Hepatocyte (in vitro differentiated cells): ENCODE measurements around the gene CHST6. TPM values are rescaled to one million over a fixed set of nuclear protein-coding genes. Genes with fewer than 3 reads are reported as not detected.

ENCODE experiments used
- DNase-seq: peaks from one replicate; pipeline ENCODE4 v3.0.0-alpha.2; 2016; ENCODE audit warnings: low spot score
- H2AFZ ChIP-seq: fragments of 200-600 bp; sonication (generic); 2 replicates; pipeline ENCODE4 v1.6.0; 2016; ENCODE audit warnings: antibody characterized with exemption, mild to moderate bottlenecking
- H3K27ac ChIP-seq: fragments of 200-600 bp; sonication (generic); 2 replicates; pipeline ENCODE4 v1.5.1; 2016; ENCODE audit warnings: mild to moderate bottlenecking
- H3K27me3 ChIP-seq: fragments of 200-600 bp; sonication (generic); 2 replicates; pipeline ENCODE4 v1.6.1; 2016
- H3K36me3 ChIP-seq: fragments of 200-600 bp; sonication (generic); replicated peaks from 2 replicates; pipeline ENCODE4 v1.5.1; 2016; ENCODE audit warnings: low read depth; ENCODE audit not compliant: insufficient read depth
- H3K4me1 ChIP-seq: fragments of 200-600 bp; sonication (generic); 2 replicates; pipeline ENCODE4 v1.5.1; 2016; ENCODE audit warnings: mild to moderate bottlenecking, moderate library complexity; ENCODE audit not compliant: insufficient read depth
- H3K4me2 ChIP-seq: fragments of 200-600 bp; sonication (generic); 2 replicates; pipeline ENCODE4 v1.6.0; 2016
- H3K4me3 ChIP-seq: fragments of 200-600 bp; sonication (generic); 2 replicates; pipeline ENCODE4 v1.5.1; 2016; ENCODE audit warnings: mild to moderate bottlenecking
- H3K79me2 ChIP-seq: fragments of 200-600 bp; sonication (generic); 2 replicates; pipeline ENCODE4 v1.6.0; 2017; ENCODE audit warnings: mild to moderate bottlenecking
- H3K9me2 ChIP-seq: fragments of 200-600 bp; sonication (generic); replicated peaks from 2 replicates; pipeline ENCODE4 v1.6.0; 2017; ENCODE audit warnings: mild to moderate bottlenecking; ENCODE audit not compliant: insufficient read depth
- H3K9me3 ChIP-seq: fragments of 200-600 bp; sonication (generic); 2 replicates; pipeline ENCODE4 v1.5.1; 2016; ENCODE audit warnings: low read depth, mild to moderate bottlenecking
- H4K20me1 ChIP-seq: fragments of 200-600 bp; sonication (generic); 2 replicates; pipeline ENCODE4 v1.6.0; 2016; ENCODE audit warnings: mild to moderate bottlenecking; ENCODE audit not compliant: insufficient read depth, poor library complexity, severe bottlenecking
- CTCF ChIP-seq: fragments of 200-600 bp; sonication (generic); IDR thresholded peaks from 2 replicates; pipeline ENCODE4 v1.5.1; 2016; ENCODE audit warnings: antibody characterized with exemption, mild to moderate bottlenecking; ENCODE audit not compliant: poor library complexity
- EZH2 ChIP-seq: fragments of 200-600 bp; sonication (generic); IDR thresholded peaks from 2 replicates; pipeline ENCODE4 v1.6.1; 2016; ENCODE audit warnings: antibody characterized with exemption, mild to moderate bottlenecking, borderline replicate concordance
- EZH2phosphoT487 ChIP-seq: fragments of 200-600 bp; sonication (generic); IDR thresholded peaks from one replicate; pipeline ENCODE4 v1.6.1; 2018; ENCODE audit warnings: antibody characterized with exemption, mild to moderate bottlenecking, low read depth, moderate library complexity; ENCODE audit not compliant: unreplicated experiment, severe bottlenecking
- WGBS: methylation state at CpG from one replicate; pipeline ENCODE4 v1.1.6; 2016; ENCODE audit warnings: low lambda C conversion rate; ENCODE audit errors: missing lambda C conversion rate; 5-methylcytosine and 5-hydroxymethylcytosine counted together
- polyA plus RNA-seq: library from polyadenylated mRNA; unstranded; fragments of >200 nt; fragmentation: Nextera tagmentation; extraction: Ambion mirVana; gene quantifications from 2 replicates; pipeline ENCODE4 v1.2.1, GENCODE V29; 2016
- total RNA-seq: library from RNA; depleted of rRNA; stranded (reverse); fragments of >200 nt; gene quantifications from 2 replicates; pipeline ENCODE4 v1.2.3, GENCODE V29; 2014

The CHST6 gene
- total and polyA plus RNA-seq, 2 experiments from 2014 or later, result 0.33 to 0.37 TPM

GRCh38 chr16:75534560-75535205, 39.4 kb upstream of the CHST6 start:
- WGBS, result 91% methylated on average over 19 of the region's 19 CpGs
- no peaks in the 10 kb centered on the region for H3K36me3 ChIP-seq
- H3K4me1 ChIP-seq, result no peaks in the 10 kb centered on the region
- no peak overlapping the region for H3K4me3 ChIP-seq
- no peaks in the 10 kb centered on the region for H4K20me1 ChIP-seq
- TF ChIP-seq CTCF (no peak), EZH2phosphoT487 (no peak), EZH2 (no peak)
- no peaks in the 10 kb centered on the region for H3K79me2 ChIP-seq
- H3K9me2 ChIP-seq, result no peaks in the 10 kb centered on the region
- no peak overlapping the region for H3K4me2 ChIP-seq
- H3K9me3 ChIP-seq, result no peaks in the 10 kb centered on the region
- no peak overlapping the region for H2AFZ ChIP-seq
- DNase-seq, result no peak
- H3K27me3 ChIP-seq, result no peaks in the 10 kb centered on the region
- no peak overlapping the region for H3K27ac ChIP-seq

GRCh38 chr16:75532791-75533190, 37.5 kb upstream of the CHST6 start:
- Histone ChIP-seq H3K4me1 (no peaks in the 10 kb centered on the region), H3K36me3 (no peaks in the 10 kb centered on the region), H3K4me2 (no peak overlapping the region), H3K27ac (no peak overlapping the region), H3K27me3 (no peaks in the 10 kb centered on the region), H3K79me2 (no peaks in the 10 kb centered on the region), H4K20me1 (no peaks in the 10 kb centered on the region), H2AFZ (no peak overlapping the region), H3K9me3 (no peaks in the 10 kb centered on the region), H3K9me2 (no peaks in the 10 kb centered on the region), H3K4me3 (no peak overlapping the region)
- WGBS, result 91% methylated on average over 2 of the region's 2 CpGs
- TF ChIP-seq EZH2phosphoT487 (no peak), EZH2 (no peak), CTCF (no peak)
- no peak for DNase-seq

- Histone ChIP-seq H3K79me2 (no peaks in the 10 kb centered on the region), H3K9me2 (no peaks in the 10 kb centered on the region), H2AFZ (no peak overlapping the region), H3K9me3 (no peaks in the 10 kb centered on the region), H4K20me1 (no peaks in the 10 kb centered on the region), H3K36me3 (no peaks in the 10 kb centered on the region), H3K27me3 (no peaks in the 10 kb centered on the region), H3K4me3 (no peak overlapping the region), H3K27ac (no peak overlapping the region), H3K4me1 (no peaks in the 10 kb centered on the region), H3K4me2 (no peak overlapping the region)
- no peak for DNase-seq
- TF ChIP-seq CTCF (no peak), EZH2phosphoT487 (no peak), EZH2 (no peak)
- 84% methylated on average over 8 of the region's 8 CpGs for WGBS
These were observed 37.0 kb upstream of the CHST6 start for GRCh38 chr16:75532142-75532765.
